ENCODE results near the gene ENTR1. TPM values are rescaled to one million over a fixed set of nuclear protein-coding genes. Genes with fewer than 3 reads are reported as not detected.

Gene ENTR1
- total and polyA plus RNA-seq, 2 of the 4 experiments (the other 2 are of a cell fraction) = 14.5 to 37.3 TPM

DNA sequence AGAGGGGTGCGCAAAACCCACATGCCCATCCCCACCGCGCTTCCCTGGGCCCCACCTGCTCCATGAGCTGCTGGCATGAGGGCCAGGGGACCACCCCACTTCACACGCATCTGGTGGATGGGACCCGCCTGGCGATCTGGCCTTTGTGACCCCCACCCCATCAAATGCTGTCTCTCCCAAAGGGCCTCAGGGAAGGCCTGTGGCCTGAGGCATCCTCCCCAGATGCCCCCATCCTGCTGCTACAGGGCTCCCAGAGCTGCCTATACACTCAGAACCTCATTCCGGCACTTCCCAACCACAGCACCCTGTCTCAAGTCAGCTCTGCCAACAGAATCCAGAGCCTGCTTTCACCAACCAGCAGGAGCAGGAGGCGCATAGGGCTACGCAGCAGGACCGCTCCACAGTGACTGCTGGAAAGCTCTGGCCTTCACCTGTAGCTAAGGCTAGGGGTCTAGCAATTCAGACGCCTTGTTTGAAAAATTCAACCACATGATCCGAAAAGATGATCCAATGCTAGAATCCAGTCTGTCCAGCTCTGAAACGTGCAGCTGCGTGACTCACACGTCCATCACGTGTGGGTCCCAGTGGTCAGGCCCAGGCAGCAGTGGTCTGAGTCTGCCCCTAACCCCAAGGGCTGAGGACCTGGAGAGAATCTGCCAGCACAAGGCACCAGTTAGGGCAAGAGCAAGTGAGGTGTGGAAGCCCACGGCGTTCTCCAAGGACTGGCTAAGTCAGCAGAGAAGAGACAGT, 9.1 kb downstream of the ENTR1 start (continued):
- TF ChIP-seq MXI1 (IDR thresholded peaks at IDR 0.05; ENCODE audit: borderline replicate concordance, low read depth, low read length) = no peak

DNA sequence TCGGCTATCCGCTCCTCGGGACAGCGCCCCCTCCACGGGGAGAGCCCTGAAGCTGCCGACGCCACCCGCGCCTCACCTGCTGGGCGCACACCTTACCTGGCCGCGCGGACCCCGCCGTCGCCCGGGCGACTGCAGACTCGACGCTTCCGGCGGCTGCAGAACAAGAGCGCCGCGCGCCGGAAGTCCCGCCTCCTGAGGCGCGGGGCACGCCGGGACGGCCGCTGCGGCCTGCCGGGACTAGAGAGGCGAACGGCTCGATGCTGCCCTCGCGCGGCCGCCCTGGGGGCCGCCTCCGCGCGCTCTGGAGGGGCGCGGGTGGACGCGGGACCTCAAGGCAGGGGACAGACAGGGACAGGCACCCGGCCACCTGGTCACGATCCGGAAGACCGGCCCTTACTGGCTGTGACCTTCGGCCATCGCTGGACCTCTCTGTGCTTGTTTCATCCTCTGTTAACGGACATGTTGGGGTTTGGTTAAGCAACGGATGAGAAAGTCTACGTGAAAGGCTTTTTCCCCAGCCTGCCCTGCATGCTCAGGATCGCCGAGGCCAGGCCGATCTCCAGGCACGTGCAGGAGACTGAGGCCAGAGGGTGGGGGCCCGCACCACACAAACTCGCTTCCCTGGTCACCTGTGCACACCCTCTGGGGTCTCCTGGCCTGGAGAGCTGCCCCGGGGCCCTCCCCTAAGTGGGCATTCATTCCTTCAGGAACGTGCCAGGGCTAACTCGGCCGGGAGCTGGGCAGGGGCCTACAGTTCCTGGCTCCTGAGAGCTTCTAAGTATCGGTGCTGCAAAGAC, 10.2 kb downstream of the ENTR1 start, which contains the start of gene SNAPC4:
SNAPC4 (minus strand) TSS at position 133 of the 797 bp plus-strand sequence. CDS start 1,742 bp downstream, outside the sequence.
- Histone ChIP-seq H3K4me3 (ENCODE audit: insufficient read depth, low read depth, low read length) (peak within 1 kb of the TSS; percentile 76), H2AFZ (replicated peaks; ENCODE audit: low read length, poor library complexity) (peak within 1 kb of the TSS; percentile 98), H3K9ac (ENCODE audit: low read depth, low read length) (peak within 1 kb of the TSS; percentile 86), H2AK9ac (replicated peaks; ENCODE audit: low read depth, low read length, poor library complexity) (peak within 1 kb of the TSS; percentile 95), H3K4me1 (ENCODE audit: control insufficient read depth, insufficient read depth, low read length) (peaks cover 9% of the 10 kb centered on the region), H4K8ac (ENCODE audit: low read depth in 2 of 2, low read length in 2 of 2) (peak within 1 kb of the TSS; percentile 92 to 100), H3K36me3 (ENCODE audit: control insufficient read depth, insufficient read depth, low read length) (peaks cover 46% of the 10 kb centered on the region), H3K27ac (ENCODE audit: insufficient read depth, low read length) (peak within 1 kb of the TSS; percentile 74), H4K20me1 (ENCODE audit: insufficient read depth, low read length) (peaks cover 16% of the 10 kb centered on the region; the same call in 1 of the 2 replicates), H3K9me3 (ENCODE audit: control insufficient read depth, insufficient read depth, low read length) (no peaks in the 10 kb centered on the region), H3K27me3 (ENCODE audit: control insufficient read depth, insufficient read depth, low read length) (no peaks in the 10 kb centered on the region), H2BK15ac (ENCODE audit: low read depth, low read length) (no peak within 1 kb of the TSS), H2BK120ac (ENCODE audit: low read depth, low read length) (peak within 1 kb of the TSS; percentile 24; the same call in 1 of the 2 replicates), H3K9me1 (ENCODE audit: insufficient read depth, low read length) (no peaks in the 10 kb centered on the region), H3K23ac (ENCODE audit: low read depth, low read length) (peak within 1 kb of the TSS; percentile 90), H3K4me2 (ENCODE audit: low read depth, low read length) (peak within 1 kb of the TSS; percentile 100), H3K79me1 (ENCODE audit: low read depth in 1 of 2, low read length in 2 of 2) (peaks cover 20 to 30% of the 10 kb centered on the region in 2 experiments), H2BK20ac (ENCODE audit: low read depth, low read length) (no peak within 1 kb of the TSS), H2AK5ac (ENCODE audit: low read depth, low read length) (peak within 1 kb of the TSS; percentile 96), H3K18ac (ENCODE audit: low read depth, low read length) (no peak within 1 kb of the TSS), H3K56ac (ENCODE audit: extremely low read depth, insufficient read depth, low read length) (no peak within 1 kb of the TSS), H3K14ac (replicated peaks; ENCODE audit: low read depth, low read length) (peak within 1 kb of the TSS; percentile 86), H4K91ac (ENCODE audit: insufficient read depth, low read depth, low read length) (peak within 1 kb of the TSS; percentile 87), H3K4ac (ENCODE audit: low read depth, low read length) (peak within 1 kb of the TSS; percentile 84), H2BK5ac (ENCODE audit: low read depth, low read length, poor library complexity, severe bottlenecking) (no peak within 1 kb of the TSS), H4K5ac (ENCODE audit: low read depth, low read length) (peak within 1 kb of the TSS; percentile 96)
- 10% methylated on average over 44 of the region's 71 CpGs; no CpG with 5 or more reads in 1 of the 2 experiments for WGBS, 2 experiments (ENCODE audit: extremely low coverage in 2 of 2, insufficient read length in 1 of 2)
- POLR2A ChIA-PET (ENCODE audit: unreplicated experiment) = no interaction called here
- BruUV-seq (replicated peaks) = no TSS peak
- in situ Hi-C loops (cut with MboI; ENCODE audit: low sequenced_read_pairs) (loop anchor here (5.0 kb wide), 1 partner anchor 78 kb away; no protein-coding TSS in a partner anchor), intact Hi-C loops (cut with micrococcal nuclease) (loop anchor here (1.0 to 5.0 kb wide), 2 partner anchors 73 to 88 kb away; partner anchors contain the start of gene GPSM1), dilution Hi-C loops (cut with HindIII; ENCODE audit: low sequenced_read_pairs, unreplicated experiment) (no loop called here)
- ATAC-seq (ENCODE audit: low read depth) (peak; percentile 96), DNase-seq (peak; percentile 78)
- CTCF ChIA-PET = no interaction called here
- TF ChIP-seq BHLHE40 (IDR thresholded peaks at IDR 0.05; ENCODE audit: low read depth, low read length) (no peak; the same call in 1 of the 2 replicates), MAFK (IDR thresholded peaks at IDR 0.05; ENCODE audit: low read depth, low read length) (no peak), FOS (IDR thresholded peaks at IDR 0.05; ENCODE audit: low read depth, low read length) (no peak), POLR2A (IDR thresholded peaks at IDR 0.05; ENCODE audit: low read depth, low read length) (peak; percentile 71), MXI1 (IDR thresholded peaks at IDR 0.05; ENCODE audit: borderline replicate concordance, low read depth, low read length) (no peak; the same call in 1 of the 2 replicates), RFX5 (IDR thresholded peaks at IDR 0.05; ENCODE audit: low read depth, low read length) (no peak), RCOR1 (IDR thresholded peaks at IDR 0.05; ENCODE audit: insufficient replicate concordance, low read length) (no peak), RAD21 (IDR thresholded peaks at IDR 0.05; ENCODE audit: low read length) (peak; percentile 78), SMC3 (IDR thresholded peaks at IDR 0.05; ENCODE audit: low read depth, low read length) (peak; percentile 66), CEBPB (IDR thresholded peaks at IDR 0.05; ENCODE audit: low read depth, low read length) (no peak)
- TF ChIP-seq, protein P1, sequence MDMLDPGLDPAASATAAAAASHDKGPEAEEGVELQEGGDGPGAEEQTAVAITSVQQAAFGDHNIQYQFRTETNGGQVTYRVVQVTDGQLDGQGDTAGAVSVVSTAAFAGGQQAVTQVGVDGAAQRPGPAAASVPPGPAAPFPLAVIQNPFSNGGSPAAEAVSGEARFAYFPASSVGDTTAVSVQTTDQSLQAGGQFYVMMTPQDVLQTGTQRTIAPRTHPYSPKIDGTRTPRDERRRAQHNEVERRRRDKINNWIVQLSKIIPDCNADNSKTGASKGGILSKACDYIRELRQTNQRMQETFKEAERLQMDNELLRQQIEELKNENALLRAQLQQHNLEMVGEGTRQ (IDR thresholded peaks at IDR 0.05; ENCODE audit: low read depth, low read length) = no peak
- TF ChIP-seq, protein P2, sequence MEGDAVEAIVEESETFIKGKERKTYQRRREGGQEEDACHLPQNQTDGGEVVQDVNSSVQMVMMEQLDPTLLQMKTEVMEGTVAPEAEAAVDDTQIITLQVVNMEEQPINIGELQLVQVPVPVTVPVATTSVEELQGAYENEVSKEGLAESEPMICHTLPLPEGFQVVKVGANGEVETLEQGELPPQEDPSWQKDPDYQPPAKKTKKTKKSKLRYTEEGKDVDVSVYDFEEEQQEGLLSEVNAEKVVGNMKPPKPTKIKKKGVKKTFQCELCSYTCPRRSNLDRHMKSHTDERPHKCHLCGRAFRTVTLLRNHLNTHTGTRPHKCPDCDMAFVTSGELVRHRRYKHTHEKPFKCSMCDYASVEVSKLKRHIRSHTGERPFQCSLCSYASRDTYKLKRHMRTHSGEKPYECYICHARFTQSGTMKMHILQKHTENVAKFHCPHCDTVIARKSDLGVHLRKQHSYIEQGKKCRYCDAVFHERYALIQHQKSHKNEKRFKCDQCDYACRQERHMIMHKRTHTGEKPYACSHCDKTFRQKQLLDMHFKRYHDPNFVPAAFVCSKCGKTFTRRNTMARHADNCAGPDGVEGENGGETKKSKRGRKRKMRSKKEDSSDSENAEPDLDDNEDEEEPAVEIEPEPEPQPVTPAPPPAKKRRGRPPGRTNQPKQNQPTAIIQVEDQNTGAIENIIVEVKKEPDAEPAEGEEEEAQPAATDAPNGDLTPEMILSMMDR (conservative IDR thresholded peaks at IDR 0.05; ENCODE audit: low read depth, low read length) = peak; percentile 94

Measured in IMR-90 (cell line).